ENCODE measurements around the gene IFNL4.
"Not testable (repeated sequence)": the region's sequence is repeated elsewhere in the genome, so short reads cannot be mapped to it uniquely, and the experiment has no call there.

Gene IFNL4

DNA sequence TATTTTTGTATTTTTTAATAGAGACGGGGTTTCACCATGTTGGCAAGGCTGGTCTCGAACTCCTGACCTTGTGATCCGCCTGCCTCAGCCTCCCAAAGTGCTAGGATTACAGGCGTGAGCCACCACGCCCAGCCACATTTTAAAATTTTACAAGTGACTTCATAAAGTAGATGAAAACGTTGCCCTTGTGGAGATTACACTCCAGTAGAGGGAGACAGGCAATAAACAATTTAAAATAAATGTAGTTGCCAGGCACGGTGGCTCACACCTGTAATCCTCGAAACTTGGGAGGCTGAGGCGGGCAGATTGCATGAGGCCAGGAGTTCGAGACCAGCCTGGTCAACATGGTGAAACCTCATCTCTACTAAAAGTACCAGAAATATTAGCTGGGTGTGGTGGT, 29.5 kb downstream of the IFNL4 start:
- FAIRE-seq = not testable (repeated sequence)

- no peak for FAIRE-seq
These were observed 30.2 kb downstream of the IFNL4 start for GRCh38 chr19:39218230-39219007.

GRCh38 chr19:39217094-39217493, 31.6 kb downstream of the IFNL4 start:
- FAIRE-seq = no peak

- not testable (repeated sequence) for FAIRE-seq
These were observed 33.3 kb downstream of the IFNL4 start for GRCh38 chr19:39215323-39215722.

DNA sequence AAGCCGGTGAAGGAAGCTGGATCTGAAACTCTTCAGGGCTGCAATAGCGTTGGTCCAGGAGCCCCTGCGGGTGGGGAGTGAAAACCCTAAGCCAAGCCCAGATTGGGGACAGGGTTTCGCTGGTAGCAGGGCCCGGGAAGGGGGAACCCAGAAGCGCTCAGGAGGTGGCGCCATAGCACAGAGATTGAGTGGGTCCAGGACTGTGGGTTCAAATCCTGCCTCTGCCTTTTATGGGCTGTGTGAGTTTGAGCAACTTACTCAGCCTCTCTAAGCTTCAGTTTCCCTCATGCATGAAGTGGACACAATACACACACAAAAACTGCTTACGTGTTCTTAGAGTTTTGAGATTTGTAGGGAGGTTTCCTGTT, 36.3 kb downstream of the IFNL4 start:
- no peak for FAIRE-seq

- FAIRE-seq = no peak
These were observed 36.8 kb downstream of the IFNL4 start for GRCh38 chr19:39211731-39212374.

- no peak for FAIRE-seq
These were observed 39.5 kb downstream of the IFNL4 start for GRCh38 chr19:39209196-39209595.

GRCh38 chr19:39208175-39208795, 40.4 kb downstream of the IFNL4 start:
- FAIRE-seq = no peak

GRCh38 chr19:39207293-39207836, 41.3 kb downstream of the IFNL4 start:
- no peak for FAIRE-seq

DNA sequence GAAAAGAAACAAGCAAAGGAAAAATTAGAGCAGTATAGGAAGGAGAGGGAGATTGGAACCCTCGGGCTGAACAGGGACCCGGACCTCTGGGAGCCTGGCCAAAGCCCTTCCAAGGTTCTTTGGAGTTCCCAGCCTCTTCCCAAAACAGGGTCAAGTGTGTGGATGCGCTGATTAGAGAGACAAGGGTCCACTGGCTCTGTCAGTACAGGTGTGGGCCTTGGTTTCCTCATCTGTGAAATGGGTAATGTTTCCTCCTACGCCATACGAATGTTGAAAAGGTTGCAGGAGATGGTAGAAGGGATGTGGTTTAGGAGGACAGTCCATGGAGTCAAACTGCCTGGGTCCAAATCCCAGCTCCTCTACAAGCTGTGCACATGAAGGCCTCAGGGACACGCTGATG, 42.5 kb downstream of the IFNL4 start:
- FAIRE-seq = no peak

DNA sequence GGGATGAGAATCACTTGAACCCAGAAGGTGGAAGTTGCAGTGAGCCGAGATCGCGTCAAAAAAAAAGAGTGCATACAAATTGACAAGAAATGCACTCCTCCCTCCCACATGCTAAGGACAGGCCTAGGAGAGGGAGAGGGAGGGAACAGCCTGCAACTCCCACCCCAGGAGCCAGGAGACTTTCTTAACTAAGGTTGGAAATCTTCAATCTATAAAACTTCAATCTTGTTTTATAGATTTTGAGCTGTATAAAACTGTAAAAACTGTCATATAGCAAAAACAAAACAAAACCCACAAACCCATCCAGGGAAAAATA, 43.2 kb downstream of the IFNL4 start:
- no peak for FAIRE-seq

DNA sequence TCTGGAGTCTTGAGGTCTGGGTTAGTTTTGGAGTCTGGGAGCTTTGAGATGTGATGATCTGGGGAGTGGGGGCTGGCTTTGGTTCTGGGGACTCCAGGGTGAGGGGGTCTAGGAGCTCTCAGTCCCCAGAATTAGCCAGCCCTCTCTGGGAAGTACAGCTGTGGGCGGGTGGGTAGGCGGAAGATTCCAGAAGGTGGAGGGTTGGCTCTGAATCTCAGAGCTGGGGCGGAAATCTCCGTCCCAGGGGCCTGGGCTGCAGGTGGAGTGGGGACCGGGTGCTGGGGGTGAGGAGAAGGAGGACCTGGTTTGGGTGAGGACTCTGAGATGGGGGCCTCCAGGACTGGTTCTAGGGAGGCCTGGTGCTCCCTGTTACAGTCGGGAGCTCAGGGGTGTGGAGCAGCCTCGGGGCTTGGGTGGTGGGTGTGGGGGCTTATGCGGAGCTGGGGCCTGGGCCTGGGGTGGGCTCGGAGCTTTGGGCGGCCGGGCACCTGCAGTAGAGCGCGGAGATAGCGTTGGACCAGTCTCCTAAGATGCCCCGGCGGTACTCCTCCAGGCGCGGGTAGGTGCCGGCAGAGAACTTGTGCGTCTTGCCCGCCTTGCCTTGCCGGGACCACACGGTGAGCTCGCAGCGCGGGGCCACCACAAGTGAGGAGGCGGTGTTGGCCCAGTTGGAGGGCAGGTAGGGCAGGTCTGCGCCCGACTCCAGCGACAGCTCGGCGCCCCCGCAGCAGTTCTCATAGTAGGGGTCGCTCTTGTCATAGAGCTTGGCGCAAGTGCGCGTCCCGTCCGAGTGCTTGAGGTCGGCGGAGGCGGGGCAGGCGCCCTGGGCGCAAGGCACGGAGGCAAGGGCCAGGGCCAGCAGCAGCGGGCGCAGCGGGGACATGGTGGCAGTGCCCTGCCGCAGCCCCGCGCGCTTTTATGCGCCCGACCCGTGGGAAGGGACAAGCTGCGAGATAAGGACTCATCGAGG, 45.0 kb downstream of the IFNL4 start, which contains the start of gene SYCN:
TSS of gene SYCN (minus strand) at position 892 of the 970 bp plus-strand sequence. CDS start at position 883, 9 bp downstream.
- FAIRE-seq = no peak

- FAIRE-seq = no peak
These were observed 45.7 kb downstream of the IFNL4 start for GRCh38 chr19:39202998-39203355.

DNA sequence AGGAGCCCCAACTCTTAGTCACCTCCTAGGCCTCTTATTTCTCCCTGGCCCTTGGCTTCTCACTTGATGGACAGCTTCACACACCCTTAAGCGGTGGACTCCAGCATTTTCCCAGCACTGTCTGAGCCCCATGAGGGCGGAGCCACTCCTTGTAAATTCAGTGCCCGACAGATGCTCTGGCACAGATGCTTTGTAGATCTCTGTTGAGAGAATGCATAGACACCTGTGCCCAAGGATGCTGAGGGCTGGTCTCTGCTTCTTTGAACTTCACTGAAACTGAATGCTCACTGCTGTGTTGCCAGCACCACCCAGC, 47.9 kb downstream of the IFNL4 start:
- no peak for FAIRE-seq

DNA sequence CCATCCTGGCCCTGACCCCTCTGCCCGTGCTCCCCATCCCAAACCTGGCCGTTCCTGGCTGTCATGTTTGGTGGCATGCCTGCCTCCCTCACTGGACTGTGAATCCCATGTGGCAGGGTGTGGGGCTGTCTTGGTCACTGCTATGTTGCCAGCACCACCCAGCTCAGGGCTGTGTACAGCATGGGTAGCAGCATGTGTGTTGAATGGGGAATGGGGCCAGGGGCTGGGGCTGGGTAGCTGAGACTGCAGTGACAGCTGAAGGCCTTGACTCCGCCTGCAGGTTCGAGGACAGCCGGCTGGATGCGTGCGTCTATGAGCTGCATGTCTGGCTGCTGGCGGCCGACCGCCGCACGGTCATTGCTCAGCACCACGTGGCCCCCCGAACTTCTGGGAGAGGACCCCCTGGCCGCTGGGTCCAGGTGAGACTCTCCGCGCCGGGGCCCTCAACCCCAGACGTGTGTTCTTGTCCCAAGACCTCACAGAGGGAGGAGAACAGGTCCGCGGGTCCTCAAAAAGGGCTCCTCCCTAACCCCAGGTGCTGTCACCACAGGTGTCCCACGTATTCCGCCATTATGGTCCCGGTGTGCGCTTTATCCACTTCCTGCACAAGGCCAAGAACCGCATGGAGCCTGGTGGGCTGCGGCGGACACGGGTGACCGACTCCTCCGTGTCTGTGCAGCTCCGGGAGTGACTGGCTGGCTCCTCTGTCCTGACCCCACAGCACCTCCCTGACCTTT, 48.4 kb downstream of the IFNL4 start:
- no peak for FAIRE-seq

DNA sequence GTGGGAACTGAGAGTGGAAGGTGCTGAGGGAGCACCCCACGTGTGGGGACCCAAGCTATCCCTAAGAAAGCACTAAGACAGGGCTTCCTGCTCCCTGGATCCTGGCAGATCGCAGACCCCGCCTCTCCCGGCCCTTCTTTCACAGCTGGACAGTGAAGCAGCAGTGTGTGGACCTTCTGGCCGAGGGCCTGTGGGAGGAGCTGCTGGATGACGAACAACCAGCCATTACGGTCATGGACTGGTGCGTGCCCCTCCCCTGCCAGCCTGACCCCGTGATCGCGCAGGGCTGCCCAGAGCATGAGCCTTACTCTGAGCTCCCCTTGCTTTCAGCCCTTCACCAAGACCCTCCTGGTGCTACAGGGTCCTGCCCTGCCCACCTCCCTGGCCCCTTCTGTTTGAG, 49.6 kb downstream of the IFNL4 start:
- no peak for FAIRE-seq

- FAIRE-seq = no peak
These were observed 50.8 kb downstream of the IFNL4 start for GRCh38 chr19:39197808-39198207.

DNA sequence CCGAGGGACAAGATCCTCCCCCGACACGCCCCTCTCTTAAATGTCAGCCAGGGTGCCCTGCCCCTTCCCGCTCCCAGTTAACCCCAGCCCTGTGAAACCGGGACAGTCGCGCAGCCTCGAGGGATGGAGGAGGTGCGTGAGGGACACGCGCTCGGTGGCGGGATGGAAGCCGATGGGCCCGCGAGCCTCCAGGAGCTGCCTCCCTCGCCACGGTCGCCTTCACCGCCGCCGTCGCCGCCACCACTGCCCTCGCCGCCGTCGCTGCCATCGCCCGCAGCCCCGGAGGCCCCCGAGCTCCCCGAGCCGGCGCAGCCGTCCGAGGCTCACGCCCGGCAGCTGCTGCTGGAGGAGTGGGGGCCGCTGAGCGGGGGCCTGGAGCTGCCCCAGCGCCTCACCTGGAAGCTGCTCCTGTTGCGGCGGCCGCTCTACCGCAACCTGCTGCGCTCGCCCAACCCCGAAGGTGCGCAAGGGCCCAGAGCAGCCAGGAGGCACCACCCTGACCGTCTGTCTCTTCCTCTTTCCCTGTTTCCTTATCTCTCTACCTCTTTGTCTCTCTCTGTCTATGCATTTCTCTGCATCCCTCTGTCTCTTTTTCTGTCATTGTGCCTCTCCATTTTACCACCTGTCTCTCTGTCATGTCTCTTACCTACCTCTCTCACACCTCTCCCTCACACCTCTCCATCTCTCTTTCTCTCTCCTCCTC, 51.6 kb downstream of the IFNL4 start, which contains the start of gene NCCRP1:
TSS of gene NCCRP1 (plus strand) at position 105 of the 703 bp plus-strand sequence. CDS start at position 124, 19 bp downstream.
- FAIRE-seq = no peak

- no peak for FAIRE-seq
These were observed 52.3 kb downstream of the IFNL4 start for GRCh38 chr19:39196320-39196719.

Measured in islet of Langerhans (tissue), 1 donor.